ENCODE data around the gene INSR. TPM values are rescaled to one million over a fixed set of nuclear protein-coding genes. Genes with fewer than 3 reads are reported as not detected.
"Not testable (repeated sequence)": the region's sequence is repeated elsewhere in the genome, so short reads cannot be mapped to it uniquely, and the experiment has no call there.

Gene INSR
- total RNA-seq, 1 experiment from 2014 or later, result 7.6 TPM

GRCh38 chr19:7250951-7251350 lies 43.3 kb downstream of the INSR start:
- no peaks in the 10 kb centered on the region for H3K9me3 ChIP-seq
- peaks cover 3% of the 10 kb centered on the region; the same call in 1 of the 2 replicates for H3K27me3 ChIP-seq
- DNase-seq, result no peak
- H3K4me3 ChIP-seq, result no peak overlapping the region
- no peaks in the 10 kb centered on the region for H3K36me3 ChIP-seq

GRCh38 chr19:7250057-7250596 lies 44.1 kb downstream of the INSR start:
- H3K27me3 ChIP-seq, result peaks cover 3% of the 10 kb centered on the region; the same call in 1 of the 2 replicates
- H3K4me3 ChIP-seq, result no peak overlapping the region
- DNase-seq, result no peak
- H3K36me3 ChIP-seq, result no peaks in the 10 kb centered on the region
- no peaks in the 10 kb centered on the region for H3K9me3 ChIP-seq

GRCh38 chr19:7247155-7247554 lies 47.1 kb downstream of the INSR start:
- no peaks in the 10 kb centered on the region for H3K9me3 ChIP-seq
- DNase-seq, result no peak
- no peaks in the 10 kb centered on the region for H3K36me3 ChIP-seq
- H3K27me3 ChIP-seq, result peaks cover 3% of the 10 kb centered on the region; the same call in 1 of the 2 replicates
- no peak overlapping the region for H3K4me3 ChIP-seq

GRCh38 chr19:7246601-7247000 lies 47.6 kb downstream of the INSR start:
- Histone ChIP-seq H3K4me3 (no peak overlapping the region), H3K27me3 (peaks cover 3% of the 10 kb centered on the region; the same call in 1 of the 2 replicates), H3K9me3 (no peaks in the 10 kb centered on the region), H3K36me3 (no peaks in the 10 kb centered on the region)
- DNase-seq, result no peak

GRCh38 chr19:7242601-7243258 lies 51.5 kb downstream of the INSR start:
- Histone ChIP-seq H3K36me3 (no peaks in the 10 kb centered on the region), H3K27me3 (no peaks in the 10 kb centered on the region), H3K9me3 (peaks cover 6% of the 10 kb centered on the region; the same call in 1 of the 2 replicates), H3K4me3 (peak overlapping the region; percentile 31)
- peak; percentile 61 for DNase-seq

GRCh38 chr19:7238051-7238450 lies 56.2 kb downstream of the INSR start:
- Histone ChIP-seq H3K9me3 (peaks cover 6% of the 10 kb centered on the region; the same call in 1 of the 2 replicates), H3K36me3 (no peaks in the 10 kb centered on the region), H3K27me3 (no peaks in the 10 kb centered on the region), H3K4me3 (no peak overlapping the region)
- DNase-seq, result no peak

- Histone ChIP-seq H3K36me3 (no peaks in the 10 kb centered on the region), H3K9me3 (peaks cover 6% of the 10 kb centered on the region; the same call in 1 of the 2 replicates), H3K27me3 (no peaks in the 10 kb centered on the region), H3K4me3 (no peak overlapping the region)
- no peak for DNase-seq
These were observed 58.1 kb downstream of the INSR start for GRCh38 chr19:7236153-7236552.

GRCh38 chr19:7230826-7231225 lies 63.4 kb downstream of the INSR start:
- H3K27me3 ChIP-seq, result no peaks in the 10 kb centered on the region
- DNase-seq, result no peak
- H3K4me3 ChIP-seq, result no peak overlapping the region
- H3K9me3 ChIP-seq, result no peaks in the 10 kb centered on the region
- H3K36me3 ChIP-seq, result no peaks in the 10 kb centered on the region

- H3K27me3 ChIP-seq, result no peaks in the 10 kb centered on the region
- no peaks in the 10 kb centered on the region for H3K9me3 ChIP-seq
- H3K4me3 ChIP-seq, result no peak overlapping the region
- no peak for DNase-seq
- no peaks in the 10 kb centered on the region for H3K36me3 ChIP-seq
These were observed 64.5 kb downstream of the INSR start for GRCh38 chr19:7229735-7230134.

- H3K36me3 ChIP-seq, result no peaks in the 10 kb centered on the region
- H3K9me3 ChIP-seq, result no peaks in the 10 kb centered on the region
- no peak for DNase-seq
- no peaks in the 10 kb centered on the region for H3K27me3 ChIP-seq
- H3K4me3 ChIP-seq, result no peak overlapping the region
These were observed 65.2 kb downstream of the INSR start for GRCh38 chr19:7228935-7229541.

- Histone ChIP-seq H3K36me3 (no peaks in the 10 kb centered on the region), H3K4me3 (no peak overlapping the region), H3K9me3 (no peaks in the 10 kb centered on the region), H3K27me3 (no peaks in the 10 kb centered on the region)
- DNase-seq, result no peak
These were observed 66.5 kb downstream of the INSR start for GRCh38 chr19:7227735-7228134.

- H3K4me3 ChIP-seq, DNase-seq, H3K36me3 ChIP-seq, H3K27me3 ChIP-seq, H3K9me3 ChIP-seq: not testable (repeated sequence)
These were observed 67.1 kb downstream of the INSR start for GRCh38 chr19:7227149-7227548.

GRCh38 chr19:7226739-7227138 lies 67.5 kb downstream of the INSR start:
- DNase-seq, result no peak
- no peaks in the 10 kb centered on the region for H3K36me3 ChIP-seq
- no peak overlapping the region for H3K4me3 ChIP-seq
- H3K9me3 ChIP-seq, result no peaks in the 10 kb centered on the region
- H3K27me3 ChIP-seq, result no peaks in the 10 kb centered on the region

- no peak overlapping the region for H3K4me3 ChIP-seq
- no peaks in the 10 kb centered on the region for H3K36me3 ChIP-seq
- H3K27me3 ChIP-seq, result no peaks in the 10 kb centered on the region
- H3K9me3 ChIP-seq, result no peaks in the 10 kb centered on the region
- DNase-seq, result no peak
These were observed 68.5 kb downstream of the INSR start for GRCh38 chr19:7225741-7226140.

- no peaks in the 10 kb centered on the region for H3K36me3 ChIP-seq
- DNase-seq, result no peak
- H3K27me3 ChIP-seq, result no peaks in the 10 kb centered on the region
- H3K9me3 ChIP-seq, result no peaks in the 10 kb centered on the region; the same call in none of the 2 replicates
- no peak overlapping the region for H3K4me3 ChIP-seq
These were observed 69.2 kb downstream of the INSR start for GRCh38 chr19:7224995-7225394.

GRCh38 chr19:7224209-7224686 lies 70.0 kb downstream of the INSR start:
- Histone ChIP-seq H3K4me3 (no peak overlapping the region), H3K9me3 (peaks cover 2% of the 10 kb centered on the region), H3K36me3 (no peaks in the 10 kb centered on the region), H3K27me3 (no peaks in the 10 kb centered on the region)
- peak; percentile 56 for DNase-seq

GRCh38 chr19:7223429-7223828 lies 70.8 kb downstream of the INSR start:
- Histone ChIP-seq H3K36me3 (no peaks in the 10 kb centered on the region), H3K9me3 (peaks cover 2% of the 10 kb centered on the region), H3K27me3 (no peaks in the 10 kb centered on the region), H3K4me3 (no peak overlapping the region)
- no peak for DNase-seq

GRCh38 chr19:7219056-7219455 lies 75.2 kb downstream of the INSR start:
- H3K27me3 ChIP-seq, result no peaks in the 10 kb centered on the region
- H3K4me3 ChIP-seq, result no peak overlapping the region
- H3K9me3 ChIP-seq, result peaks cover 2% of the 10 kb centered on the region
- DNase-seq, result no peak
- H3K36me3 ChIP-seq, result no peaks in the 10 kb centered on the region
